Bone marrow (tissue), 2 donors: ENCODE results near the gene PDIA6.
"Not testable (repeated sequence)": the region's sequence is repeated elsewhere in the genome, so short reads cannot be mapped to it uniquely, and the experiment has no call there.

ENCODE experiments used
- DNase-seq, 2 donors: peaks; one replicate each; lab custom pipeline; 2025; lab: John Stamatoyannopoulos, UW

Gene PDIA6

GRCh38 chr2:10780821-10781220, 31.8 kb downstream of the PDIA6 start:
- not testable (repeated sequence) for DNase-seq

GRCh38 chr2:10780491-10780820, 32.1 kb downstream of the PDIA6 start:
- DNase-seq = no peak

- no peak for DNase-seq
Measured at GRCh38 chr2:10779776-10780490, 32.7 kb downstream of the PDIA6 start.

- no peak for DNase-seq
Measured at GRCh38 chr2:10778724-10779115, 33.9 kb downstream of the PDIA6 start.

- no peak for DNase-seq
Measured at GRCh38 chr2:10777842-10778723, 34.5 kb downstream of the PDIA6 start.

- no peak for DNase-seq
Measured at GRCh38 chr2:10777111-10777841, 35.3 kb downstream of the PDIA6 start.

GRCh38 chr2:10776231-10776977, 36.2 kb downstream of the PDIA6 start:
- no peak for DNase-seq

GRCh38 chr2:10775831-10776230, 36.8 kb downstream of the PDIA6 start:
- no peak for DNase-seq

- DNase-seq = no peak
Measured at GRCh38 chr2:10775021-10775780, 37.4 kb downstream of the PDIA6 start.

GRCh38 chr2:10774394-10774793, 38.2 kb downstream of the PDIA6 start:
- DNase-seq = no peak

GRCh38 chr2:10773821-10774341, 38.7 kb downstream of the PDIA6 start:
- no peak for DNase-seq

GRCh38 chr2:10772868-10773215, 39.7 kb downstream of the PDIA6 start:
- no peak for DNase-seq

GRCh38 chr2:10772201-10772867, 40.3 kb downstream of the PDIA6 start:
- no peak for DNase-seq

- DNase-seq = no peak
Measured at GRCh38 chr2:10771786-10772185, 40.8 kb downstream of the PDIA6 start.

GRCh38 chr2:10770956-10771750, 41.4 kb downstream of the PDIA6 start:
- DNase-seq = no peak

GRCh38 chr2:10768063-10768507, 44.5 kb downstream of the PDIA6 start:
- no peak for DNase-seq

- DNase-seq = no peak
Measured at GRCh38 chr2:10765914-10766313, 46.7 kb downstream of the PDIA6 start.

- no peak for DNase-seq
Measured at GRCh38 chr2:10765461-10765860, 47.1 kb downstream of the PDIA6 start.

GRCh38 chr2:10764896-10765295, 47.7 kb downstream of the PDIA6 start:
- no peak for DNase-seq
